NOMO-1 treated with DMSO at 0.1 percent for 48 hours (cell line): ENCODE results near the gene NME9.
A peak's percentile ranks its signal among the peaks of the same experiment; 100 is the strongest.

ENCODE experiments used
- DNase-seq: peaks from one replicate; lab custom pipeline; 2025; ENCODE audit not compliant: unreplicated experiment; lab: John Stamatoyannopoulos, UW

The NME9 gene

DNA sequence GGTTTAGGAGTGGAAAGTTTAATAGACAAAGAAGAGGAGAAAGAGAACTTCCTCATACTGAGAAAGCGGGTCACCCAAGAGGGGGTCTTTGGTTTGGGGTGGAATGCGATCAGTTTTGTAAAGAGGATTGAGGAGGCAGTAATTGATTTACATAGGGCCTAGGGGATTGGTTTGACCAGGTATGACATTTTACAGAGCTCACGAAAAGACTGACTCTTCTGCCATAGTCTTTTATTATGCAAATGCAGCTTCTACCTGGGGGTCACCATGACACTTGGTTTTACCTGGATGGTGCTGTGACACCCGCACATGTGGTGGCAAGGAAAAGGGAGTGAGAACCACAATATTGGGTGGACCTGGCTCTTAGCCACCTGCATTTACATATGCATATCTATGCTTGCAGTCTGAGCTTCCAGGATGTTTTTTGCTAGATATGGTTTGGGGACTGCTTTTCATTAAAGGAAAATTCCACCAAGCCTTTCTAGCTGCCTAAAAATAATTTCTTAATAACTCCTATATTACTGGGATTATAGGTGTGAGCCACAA lies 6.9 kb upstream of the NME9 start:
- DNase-seq = no peak

GRCh38 chr3:138334608-138335007 lies 5.0 kb upstream of the NME9 start:
- no peak for DNase-seq

GRCh38 chr3:138332472-138333073 lies 2.9 kb upstream of the NME9 start:
- DNase-seq = peak; percentile 65

GRCh38 chr3:138331143-138331894 lies 1.7 kb upstream of the NME9 start:
- no peak for DNase-seq

- no peak for DNase-seq
Observed at GRCh38 chr3:138329984-138330293, 288 bp upstream of the NME9 start.

DNA sequence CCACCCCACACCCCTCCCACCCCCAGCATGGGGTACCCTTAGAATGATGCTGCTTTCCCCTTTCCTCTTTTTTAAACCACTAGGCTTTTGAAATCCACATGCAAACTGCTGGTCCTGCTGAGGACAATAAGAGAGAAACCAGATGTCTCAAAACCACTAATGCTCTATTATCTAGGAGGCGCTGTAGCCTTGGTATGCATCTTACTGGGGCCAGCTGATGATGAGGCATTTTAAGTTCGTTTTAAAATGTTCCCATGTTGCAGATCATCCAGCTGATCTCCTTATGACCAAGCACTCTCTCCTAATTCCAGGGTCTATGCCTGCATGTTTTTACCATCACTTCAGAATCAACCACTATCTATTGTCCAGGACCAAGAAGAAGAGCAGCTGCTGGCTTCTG lies 1.3 kb downstream of the NME9 start:
- peak; percentile 62 for DNase-seq

GRCh38 chr3:138327831-138328230 lies 1.8 kb downstream of the NME9 start:
- no peak for DNase-seq

DNA sequence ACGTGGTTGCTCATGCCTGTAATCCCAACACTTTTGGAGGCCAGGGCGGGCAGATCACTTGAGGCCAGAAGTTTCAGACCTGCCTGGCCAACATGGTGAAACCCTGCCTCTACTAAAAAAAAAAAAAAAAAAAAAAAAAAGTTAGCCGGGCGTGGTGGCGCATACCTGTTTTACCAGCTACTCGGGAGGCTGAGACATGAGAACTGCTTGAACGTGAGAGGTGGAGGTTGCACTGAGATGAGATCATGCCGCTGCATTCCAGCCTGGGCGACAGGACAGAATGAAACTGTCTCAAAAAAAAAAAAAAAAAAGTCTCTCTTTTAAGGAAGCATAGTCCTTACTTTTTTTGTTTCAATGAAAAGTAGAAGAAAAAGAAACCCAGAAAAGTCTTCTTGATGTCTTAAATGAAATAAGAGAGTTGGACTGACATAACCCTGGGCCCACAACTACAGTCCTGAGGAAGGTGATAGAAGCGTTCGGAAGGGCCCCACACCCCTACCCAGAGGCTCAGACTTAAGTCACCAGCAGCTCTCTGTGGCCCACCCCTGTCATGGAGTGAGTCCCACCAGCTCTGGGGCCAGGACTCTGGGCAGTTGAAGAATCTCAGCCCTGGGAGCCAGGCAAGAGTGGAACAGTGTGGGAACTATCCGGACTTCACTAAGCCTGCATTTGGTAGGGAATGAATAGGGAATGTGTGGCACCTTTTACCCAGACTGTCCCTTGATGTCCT lies 2.6 kb downstream of the NME9 start:
- DNase-seq = no peak

- DNase-seq = no peak
Observed at GRCh38 chr3:138325990-138326389, 3.7 kb downstream of the NME9 start.

GRCh38 chr3:138323971-138324370 lies 5.7 kb downstream of the NME9 start:
- no peak for DNase-seq

GRCh38 chr3:138317687-138318086 lies 12.0 kb downstream of the NME9 start:
- no peak for DNase-seq

- DNase-seq = no peak
Observed at GRCh38 chr3:138314751-138315150, 14.9 kb downstream of the NME9 start.

GRCh38 chr3:138310494-138310893 lies 19.2 kb downstream of the NME9 start:
- no peak for DNase-seq

GRCh38 chr3:138308783-138309182 lies 20.9 kb downstream of the NME9 start:
- DNase-seq = no peak

GRCh38 chr3:138307899-138308298 lies 21.8 kb downstream of the NME9 start:
- no peak for DNase-seq

- no peak for DNase-seq
Observed at GRCh38 chr3:138303474-138303873, 26.2 kb downstream of the NME9 start.

DNA sequence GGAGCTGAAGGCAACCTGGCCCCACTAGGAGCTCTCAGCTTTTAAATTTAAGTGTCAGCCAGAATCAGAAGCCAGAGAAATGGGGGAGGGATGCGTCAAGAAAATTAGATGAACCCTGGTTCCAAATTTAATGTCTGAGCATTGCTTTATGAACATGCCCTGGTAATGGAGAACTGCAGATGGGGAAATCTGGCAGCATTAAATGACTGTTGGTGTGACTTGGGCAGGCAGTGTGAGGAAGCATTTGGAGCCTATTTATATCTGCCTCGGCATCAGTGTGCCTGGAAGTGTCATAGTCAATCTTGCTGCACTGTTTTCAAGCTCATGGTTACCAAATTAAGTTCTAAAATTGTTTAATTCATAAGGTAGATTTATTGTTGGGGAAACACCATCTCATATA lies 29.0 kb downstream of the NME9 start:
- no peak for DNase-seq

GRCh38 chr3:138297876-138298275 lies 31.8 kb downstream of the NME9 start:
- DNase-seq = no peak

DNA sequence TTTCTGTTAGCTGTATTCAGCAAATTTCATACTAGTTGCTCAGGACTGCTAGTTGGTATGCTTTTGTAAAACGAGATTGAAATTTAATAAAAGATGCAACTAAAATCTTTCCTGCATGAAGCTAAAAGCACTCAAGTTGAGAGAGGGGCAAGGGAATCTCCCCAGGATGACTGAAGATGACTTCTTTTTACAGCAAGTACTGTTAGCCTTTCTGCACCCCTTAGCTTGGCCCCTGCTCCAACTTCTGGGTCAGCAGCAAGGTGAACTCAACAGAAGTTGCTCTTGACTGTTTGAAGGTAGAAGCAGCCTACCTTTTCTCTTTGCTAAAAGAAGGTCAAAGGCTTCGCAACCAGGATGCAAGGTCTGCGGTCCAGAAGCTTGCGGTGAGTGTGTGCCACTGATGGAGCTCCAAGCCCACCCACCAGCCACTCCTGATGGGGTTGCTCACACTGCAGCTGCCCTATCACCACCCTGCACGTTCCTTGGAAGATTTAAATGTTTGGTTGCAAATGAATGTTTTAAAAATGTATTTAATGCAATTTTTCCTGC lies 32.5 kb downstream of the NME9 start:
- no peak for DNase-seq

DNA sequence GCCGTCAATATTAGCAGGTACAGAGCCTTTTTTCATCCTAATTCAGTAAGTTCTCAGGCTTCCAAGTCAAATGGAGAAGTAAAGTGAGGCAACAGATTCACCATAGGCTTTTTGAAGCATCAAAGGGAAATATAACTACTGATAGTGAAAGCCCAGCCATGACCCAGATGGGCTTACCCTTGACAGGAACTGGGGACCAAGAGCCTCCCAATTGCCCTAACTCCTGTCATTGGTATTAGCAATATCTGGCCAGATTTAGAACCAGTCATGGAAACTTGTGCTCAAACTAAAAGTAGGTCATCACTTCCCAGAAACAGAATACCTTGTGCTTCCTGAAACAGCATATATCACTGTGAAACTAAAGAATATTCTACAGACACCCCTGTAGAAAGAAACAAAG lies 33.0 kb downstream of the NME9 start:
- DNase-seq = no peak

- DNase-seq = no peak
Observed at GRCh38 chr3:138289701-138290100, 40.0 kb downstream of the NME9 start.

DNA sequence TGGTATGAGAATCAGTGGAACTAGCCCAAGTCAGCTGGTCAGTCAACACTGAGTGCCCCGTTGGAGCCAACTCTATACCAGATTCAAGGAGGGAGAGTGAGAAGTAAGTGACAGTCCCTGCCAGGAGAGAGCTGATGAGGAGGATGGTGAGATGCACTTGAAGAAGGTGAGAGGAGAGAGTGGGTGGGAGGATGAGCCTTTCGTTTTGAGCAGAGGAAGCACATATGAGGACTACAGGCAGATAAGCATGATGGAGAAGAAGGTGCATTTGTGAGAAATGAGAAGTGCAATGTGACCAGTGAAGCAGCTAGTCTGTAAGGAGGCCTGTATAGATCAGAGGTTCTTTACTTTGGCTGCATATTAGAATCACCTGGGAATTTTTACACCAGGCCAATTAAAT lies 40.4 kb downstream of the NME9 start:
- no peak for DNase-seq
